CD4-positive, alpha-beta T cell treated with Interleukin-4 for 4 hours (primary cell): ENCODE results near the gene PTGIS.
A peak's percentile ranks its signal among the peaks of the same experiment; 100 is the strongest.

Source experiments
- DNase-seq: peaks from one replicate; pipeline ENCODE4 v3.0.0-alpha.2; 2020

The PTGIS gene

DNA sequence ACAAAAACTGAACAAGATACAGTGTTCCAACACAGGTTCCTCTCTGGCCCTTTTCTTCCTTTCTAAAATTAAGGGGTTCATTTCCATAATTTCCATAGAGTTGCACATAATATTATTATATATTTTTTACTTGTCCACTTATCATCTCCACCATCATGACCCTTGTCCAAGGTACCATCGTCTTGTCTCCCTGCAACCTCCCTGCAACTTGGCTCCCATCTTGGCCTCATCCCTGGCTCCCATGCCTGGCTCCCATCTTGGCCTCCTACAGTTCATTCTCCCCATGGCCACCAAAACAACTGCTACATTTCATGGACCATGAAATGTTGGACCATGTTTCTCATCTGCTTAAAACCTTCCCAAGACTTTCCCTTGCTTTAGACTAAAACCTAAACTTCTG lies 82.4 kb downstream of the PTGIS start:
- no peak for DNase-seq

DNA sequence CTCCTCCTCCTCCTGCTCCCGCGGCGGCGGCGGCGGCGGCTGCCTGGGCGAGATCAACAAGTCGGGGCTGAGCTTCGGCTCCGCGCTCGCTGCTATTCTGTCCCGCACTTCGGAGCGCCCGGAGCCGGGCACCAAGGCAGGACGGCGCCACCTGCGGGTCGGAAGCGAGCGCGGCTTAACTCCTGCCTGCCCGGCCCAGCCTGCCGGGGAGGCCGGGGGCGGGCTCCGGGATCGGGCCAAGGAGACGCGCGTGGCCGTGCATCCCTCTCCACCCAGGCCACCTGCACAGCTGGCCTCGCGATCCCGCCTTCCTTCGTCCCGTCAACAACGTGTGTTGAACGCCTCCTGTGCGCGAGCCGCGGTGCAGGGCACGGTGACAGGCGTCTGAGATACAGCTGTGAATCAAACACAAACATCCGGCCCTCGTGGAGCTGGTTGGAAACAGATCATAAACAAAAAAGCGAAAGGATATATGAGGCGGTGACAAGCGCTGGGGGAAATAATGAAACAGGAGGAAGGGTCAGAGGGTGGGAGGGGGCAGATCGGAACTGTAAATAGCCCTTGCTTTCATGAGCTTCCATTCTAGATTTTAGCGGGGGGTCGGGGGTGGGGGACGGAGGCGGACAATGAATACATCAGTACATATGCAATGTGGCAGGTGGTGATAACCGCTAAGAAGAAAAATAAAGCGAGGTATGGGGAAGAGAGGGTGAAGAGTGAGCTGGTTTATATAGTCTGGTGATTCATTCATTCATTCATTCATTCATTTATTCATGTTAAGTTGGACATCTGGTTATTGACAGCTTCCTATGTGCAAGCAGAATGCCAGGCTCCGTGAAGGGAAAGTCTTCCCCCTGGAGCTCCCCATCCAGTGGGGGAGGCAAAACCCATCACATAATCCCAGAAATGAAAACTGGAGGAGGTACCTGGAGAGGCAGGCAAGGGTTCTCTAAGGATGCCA lies 83.5 kb downstream of the PTGIS start:
- DNase-seq: peak; percentile 21

DNA sequence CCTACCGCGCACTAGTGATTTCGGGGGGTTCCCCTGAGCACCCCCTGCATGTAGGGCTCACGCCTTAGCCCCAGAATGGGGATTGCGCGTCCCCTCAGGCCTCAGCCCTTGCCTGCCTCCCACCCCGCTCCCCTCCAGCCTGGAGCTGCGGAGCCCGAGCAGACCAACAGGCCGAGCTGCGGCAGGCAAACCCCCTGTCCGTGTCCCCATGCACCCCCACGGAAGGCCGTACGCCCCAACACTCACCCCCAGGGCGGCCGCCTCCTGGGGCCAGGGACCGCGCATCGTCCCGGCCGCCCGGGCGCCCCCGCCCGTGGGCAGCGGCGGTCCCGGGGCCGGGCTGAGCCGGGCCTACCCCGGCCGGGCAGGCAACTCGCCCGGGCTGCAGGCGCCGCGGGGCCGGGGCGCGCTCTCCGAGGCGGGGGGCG lies 84.2 kb downstream of the PTGIS start:
- DNase-seq: no peak

DNA sequence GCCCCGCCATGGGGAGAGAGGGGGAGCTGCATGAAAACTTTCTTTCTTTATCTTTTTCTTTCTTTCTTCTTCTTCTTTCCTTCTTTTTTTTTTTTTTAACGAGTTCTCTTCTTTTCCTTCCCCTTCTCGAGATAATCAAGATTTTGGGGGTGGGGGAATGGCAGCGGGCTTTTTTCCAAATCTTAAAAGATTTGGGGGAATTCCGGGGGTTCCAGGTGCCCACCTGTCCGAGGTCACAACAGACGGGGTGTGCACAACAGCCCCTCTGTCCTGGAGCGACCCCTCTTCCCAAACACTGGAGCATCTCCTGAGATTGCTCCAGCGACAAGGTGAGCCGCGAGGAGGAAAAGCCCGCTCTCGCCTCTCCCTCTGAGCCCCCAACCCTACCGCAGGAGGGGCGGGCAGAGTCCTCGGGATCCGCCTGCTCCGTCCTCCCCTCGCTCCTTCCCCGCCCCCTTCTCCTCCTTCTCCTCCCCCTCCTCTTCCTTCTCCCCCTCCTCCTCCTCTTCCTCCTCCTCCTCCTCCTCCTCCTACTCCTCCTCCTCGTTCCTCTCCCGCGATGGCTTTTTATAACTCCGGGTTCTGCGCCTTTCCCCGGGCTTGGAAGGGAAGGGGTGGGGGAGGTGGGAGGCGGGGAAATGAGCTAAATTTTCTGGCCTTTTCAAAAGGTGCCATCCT lies 84.8 kb downstream of the PTGIS start:
- DNase-seq: no peak

DNA sequence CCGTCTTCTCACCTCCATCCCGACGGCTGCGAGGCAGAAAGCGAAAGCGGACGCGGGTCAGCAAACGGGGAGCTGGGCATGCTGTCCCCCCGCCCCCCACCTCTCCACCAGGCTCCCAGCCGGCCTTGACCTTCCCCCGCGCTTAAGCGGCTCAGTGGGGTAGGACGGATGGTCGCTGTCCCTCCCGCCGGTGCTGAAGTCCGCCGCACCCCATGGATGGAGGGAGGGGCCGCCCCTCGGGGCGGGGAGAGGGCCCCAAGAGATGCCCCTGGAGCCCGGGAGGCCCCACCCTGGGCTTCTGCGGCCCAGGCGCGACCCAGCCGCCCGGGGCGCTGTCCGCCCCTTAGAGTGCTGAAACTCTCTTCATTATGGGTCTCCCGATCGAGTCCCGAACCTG lies 85.3 kb downstream of the PTGIS start, which contains the start of gene KCNB1:
TSS of gene KCNB1 (minus strand) at position 48 of the 397 bp plus-strand sequence. CDS start 188 bp downstream, outside the sequence.
- no peak for DNase-seq

DNA sequence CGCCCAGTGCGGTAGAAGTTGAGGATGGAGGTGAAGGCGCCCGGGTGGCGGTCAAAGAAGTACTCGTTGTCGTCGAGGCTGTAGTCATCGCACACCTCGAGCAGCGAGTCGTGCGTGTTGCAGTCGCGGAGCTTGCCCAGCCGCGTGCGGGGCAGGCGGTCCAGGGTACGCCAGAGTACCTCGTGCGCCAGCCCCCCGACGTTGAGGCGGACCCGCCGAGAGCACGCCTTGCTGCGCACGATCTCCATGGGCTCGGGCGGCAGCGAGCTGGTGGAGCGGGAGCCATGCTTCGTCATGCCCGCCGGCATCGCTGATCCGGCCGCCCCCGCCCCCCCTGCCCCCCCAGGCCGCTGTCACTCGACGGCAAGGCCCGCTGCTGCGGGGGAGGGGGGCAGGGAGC lies 85.8 kb downstream of the PTGIS start:
- DNase-seq: no peak

DNA sequence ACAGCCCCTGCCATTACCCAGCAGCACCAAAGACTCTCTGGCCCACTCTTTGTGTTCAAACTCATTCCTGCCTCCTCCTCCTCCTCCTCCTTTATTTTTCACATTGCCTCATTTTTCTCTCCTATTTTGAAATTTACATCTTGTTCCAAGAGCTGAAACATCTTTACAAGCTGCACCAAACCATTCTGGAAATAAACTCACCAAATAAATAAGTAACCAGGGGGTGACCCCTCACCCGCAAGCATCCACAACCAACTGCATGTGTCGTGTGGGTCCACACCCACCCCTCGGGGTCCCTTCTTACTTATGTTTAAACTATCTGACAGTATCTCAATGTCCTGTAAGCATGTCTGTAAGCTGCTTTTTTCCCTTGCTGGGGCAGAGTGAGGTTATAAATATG lies 86.8 kb downstream of the PTGIS start:
- no peak for DNase-seq

DNA sequence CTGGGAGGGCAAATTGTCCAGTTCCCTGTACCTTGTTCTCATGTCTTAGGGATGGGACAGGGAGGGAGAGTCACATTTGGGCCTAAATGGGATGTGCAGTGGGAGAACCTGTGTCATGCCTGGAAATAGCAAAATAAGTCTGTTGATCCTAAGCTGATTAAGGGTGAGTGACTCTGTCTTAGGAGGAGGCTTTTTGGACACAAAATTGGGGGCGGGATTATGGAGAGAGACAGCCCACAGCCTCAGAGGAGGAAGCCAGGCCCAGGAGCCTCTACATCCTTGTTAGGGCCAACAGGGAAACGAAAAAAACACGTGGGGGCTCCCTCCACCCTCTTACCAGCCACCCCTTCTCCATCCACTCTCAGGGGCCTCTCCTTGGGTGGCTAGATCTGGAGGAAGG lies 87.7 kb downstream of the PTGIS start:
- DNase-seq: no peak

DNA sequence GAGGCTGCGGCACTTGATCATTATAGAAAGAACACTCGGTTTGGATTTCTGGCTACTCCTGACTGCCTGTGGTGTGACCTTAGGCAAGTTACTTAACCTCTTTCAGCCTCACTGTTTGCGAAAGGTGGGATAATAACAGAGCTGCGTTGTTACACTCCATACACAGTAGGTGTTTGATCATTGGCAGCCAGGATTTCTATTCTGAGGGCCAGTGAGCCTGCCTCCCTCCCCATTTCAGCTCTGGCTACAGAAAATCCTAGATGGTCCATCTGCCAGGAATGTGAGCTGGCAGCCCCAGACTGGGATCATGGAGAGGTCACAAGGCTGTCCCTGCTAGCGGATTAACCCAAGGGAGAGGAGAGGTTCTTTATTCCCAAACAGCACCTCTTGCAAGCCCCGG lies 88.2 kb downstream of the PTGIS start:
- DNase-seq: no peak

DNA sequence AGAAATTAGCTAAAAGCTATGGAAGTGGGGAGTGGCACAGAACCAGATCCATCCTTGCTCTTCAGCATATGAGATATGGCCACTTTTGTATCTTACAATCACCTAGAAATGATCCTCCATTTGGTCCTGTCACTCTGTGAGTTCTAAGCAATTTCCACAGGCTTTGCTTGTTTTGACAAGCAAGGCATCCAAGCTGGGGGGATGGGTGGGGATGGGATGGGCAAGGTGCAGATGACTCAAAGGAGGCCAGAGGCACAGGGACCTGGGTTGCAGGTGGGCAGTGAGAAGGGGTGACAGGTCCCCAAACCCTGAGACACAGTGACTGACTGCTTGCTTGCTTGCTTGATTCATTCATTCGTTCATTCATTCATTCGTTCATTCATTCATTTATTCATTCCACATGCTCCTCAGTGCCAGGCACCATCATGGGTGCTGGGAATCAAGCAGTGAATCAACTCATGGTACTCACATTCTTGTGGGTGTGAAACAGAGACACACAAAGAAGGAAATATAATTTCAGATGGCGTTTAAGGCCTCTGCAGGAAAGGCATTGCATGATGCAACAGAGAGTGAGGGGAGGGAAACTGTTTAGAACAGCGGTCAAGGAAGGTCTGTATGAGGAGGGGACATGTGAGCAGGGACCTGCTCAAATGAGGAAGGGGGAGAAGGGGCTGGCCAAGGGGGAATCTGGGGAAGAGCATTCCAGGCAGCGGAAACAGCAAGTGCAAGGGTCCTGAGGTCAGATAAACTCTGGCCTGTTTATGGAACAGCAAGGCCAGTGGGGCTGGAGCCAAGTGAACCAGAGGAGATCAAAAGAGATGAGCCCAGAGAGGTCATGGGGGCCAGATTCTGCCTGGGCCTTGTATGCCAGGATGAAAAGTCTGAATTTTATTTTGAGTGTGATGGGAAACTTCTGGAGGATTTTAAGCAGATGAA lies 88.9 kb downstream of the PTGIS start:
- DNase-seq: no peak

DNA sequence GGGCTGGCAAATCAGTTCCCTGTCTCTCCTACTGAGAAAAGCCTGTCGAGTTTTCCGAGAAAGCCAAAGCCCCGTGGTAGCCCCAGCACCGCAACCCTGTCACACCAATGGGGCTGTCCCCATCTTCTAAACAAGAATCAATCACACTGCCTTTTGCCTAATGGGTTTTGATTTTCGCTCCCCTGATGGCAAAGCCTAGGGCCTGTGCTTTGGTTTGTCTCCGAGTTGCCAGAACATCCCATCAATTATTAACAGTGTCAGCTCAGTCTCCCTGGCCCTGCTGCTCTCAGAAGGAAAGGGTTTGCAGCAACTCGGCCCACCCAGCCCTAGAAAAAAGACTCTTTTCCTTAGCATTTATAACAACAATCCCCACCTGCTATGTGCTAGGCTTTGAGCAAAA lies 89.7 kb downstream of the PTGIS start:
- no peak for DNase-seq

DNA sequence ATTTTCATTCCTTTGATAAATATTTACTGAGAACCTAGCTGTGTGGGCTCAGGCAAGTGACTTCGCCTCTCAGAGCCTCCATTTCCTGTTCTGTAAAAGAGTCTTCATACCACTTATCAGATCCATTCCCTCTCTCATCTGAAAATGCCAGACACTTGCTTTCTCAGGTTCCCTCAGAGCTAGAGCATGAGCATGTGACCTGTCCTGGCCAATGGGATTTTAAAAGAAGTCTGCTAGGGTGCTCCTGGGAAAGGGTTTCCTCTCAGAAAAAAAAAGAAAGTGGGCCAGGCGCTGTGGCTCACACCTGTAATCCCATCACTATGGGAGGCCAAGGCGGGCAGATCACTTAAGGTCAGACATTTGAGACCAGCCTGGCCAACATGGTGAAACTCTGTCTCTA lies 90.7 kb downstream of the PTGIS start:
- DNase-seq: no peak

DNA sequence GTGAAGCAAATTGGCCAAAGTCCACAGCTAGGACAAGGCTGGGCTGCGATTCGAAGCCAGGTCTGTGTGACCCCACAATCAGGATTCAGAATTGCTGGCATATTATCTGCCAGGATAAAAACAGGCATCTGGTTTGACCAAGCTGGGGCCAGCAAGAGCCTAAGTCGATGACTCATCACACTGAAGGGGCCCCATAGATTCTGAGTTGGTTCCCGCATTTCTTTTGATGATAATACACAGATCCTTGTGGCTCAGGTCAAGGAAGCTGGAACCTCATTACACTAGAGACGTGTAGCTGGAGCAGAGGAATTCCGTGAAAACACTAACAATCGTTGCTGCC lies 92.0 kb downstream of the PTGIS start:
- DNase-seq: no peak

DNA sequence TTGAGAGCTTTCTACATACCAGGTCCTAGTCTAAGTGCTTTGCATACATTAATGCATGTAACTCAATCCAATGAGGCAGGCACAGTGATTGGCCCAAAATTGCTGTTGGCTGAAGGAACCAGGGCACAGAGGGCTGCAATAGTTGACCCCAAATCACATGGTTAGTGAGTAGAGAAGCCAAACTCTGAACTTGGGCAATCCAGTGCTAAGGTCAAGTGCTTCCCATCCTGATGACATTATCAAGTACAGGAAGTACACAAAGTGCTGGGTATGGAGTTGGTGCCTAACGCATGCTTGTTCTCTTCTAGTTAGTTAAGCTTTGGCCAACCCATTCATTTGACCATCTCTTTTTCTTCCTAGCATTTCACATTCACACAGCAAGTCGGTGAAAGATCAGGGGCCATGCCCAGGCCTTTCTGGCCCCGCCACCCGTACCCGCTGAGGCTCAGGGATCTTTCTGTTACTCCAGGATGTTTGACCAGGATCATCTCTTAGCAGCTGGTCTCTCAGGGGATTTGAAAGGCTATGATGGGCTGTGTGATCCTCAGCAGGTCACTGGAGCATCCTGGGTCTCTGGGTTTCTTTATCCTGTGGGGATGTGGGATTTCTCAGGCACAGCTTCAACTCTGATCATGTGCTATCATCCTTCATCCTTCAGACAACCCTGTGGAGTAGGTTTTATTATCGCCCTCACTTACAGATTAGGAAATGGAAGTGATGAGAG lies 92.5 kb downstream of the PTGIS start:
- no peak for DNase-seq

DNA sequence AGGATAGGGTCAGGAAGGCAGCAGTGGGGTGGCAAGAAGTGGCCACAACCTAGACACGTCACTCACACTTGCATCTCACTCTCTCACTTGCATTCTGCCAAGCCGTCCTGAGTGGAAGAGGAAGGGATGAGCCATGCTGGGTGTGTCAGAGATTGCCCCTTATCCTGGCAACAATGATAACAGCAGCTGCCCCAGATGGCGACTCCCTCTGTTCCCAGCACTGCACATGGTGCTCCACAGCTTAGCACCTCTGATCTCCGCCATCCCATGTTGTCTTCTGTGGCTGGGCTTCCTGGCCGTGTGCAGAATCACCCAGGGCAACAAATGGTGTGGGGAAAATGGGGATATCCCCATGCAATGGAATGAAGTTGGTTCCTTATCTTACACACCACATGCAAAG lies 96.5 kb downstream of the PTGIS start:
- no peak for DNase-seq

DNA sequence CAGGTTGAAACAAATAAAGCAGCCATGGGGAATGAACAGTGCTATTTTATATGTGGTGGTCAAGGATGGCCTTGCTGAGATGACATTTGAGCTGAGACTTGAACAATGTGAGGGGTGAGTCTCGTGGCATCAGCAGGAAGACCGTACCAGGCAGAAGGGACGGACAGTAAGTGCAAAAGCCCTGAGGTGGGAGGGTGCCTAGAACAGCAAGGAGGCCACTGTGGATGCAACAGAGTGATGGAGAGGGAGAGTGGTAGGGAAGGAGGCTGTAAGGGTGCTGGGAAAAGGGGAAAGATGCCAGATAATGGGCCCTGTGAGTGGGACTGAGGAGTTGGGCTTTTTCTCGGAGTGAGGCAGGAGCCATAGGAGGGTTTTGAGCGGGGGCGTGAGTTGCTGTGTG lies 97.0 kb downstream of the PTGIS start:
- no peak for DNase-seq

DNA sequence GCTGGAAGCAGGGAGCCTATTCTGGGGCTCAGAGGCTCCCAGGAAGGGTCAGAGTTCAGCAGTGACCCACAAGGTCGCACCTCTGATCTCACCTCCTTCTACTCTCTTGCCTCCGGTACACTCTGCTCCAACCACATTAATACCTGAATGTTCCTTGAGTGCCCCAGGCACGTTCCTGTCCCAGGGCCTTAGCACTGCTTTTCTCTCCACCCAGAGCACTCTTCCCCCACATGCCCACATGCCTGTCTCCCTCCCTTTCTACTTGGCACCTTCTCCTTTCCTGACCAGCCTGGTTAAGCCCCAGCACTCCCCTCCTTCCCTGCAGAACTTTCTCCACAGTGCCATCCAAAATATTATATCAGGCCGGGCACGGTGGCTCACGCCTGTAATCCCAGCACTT lies 98.9 kb downstream of the PTGIS start:
- DNase-seq: no peak

DNA sequence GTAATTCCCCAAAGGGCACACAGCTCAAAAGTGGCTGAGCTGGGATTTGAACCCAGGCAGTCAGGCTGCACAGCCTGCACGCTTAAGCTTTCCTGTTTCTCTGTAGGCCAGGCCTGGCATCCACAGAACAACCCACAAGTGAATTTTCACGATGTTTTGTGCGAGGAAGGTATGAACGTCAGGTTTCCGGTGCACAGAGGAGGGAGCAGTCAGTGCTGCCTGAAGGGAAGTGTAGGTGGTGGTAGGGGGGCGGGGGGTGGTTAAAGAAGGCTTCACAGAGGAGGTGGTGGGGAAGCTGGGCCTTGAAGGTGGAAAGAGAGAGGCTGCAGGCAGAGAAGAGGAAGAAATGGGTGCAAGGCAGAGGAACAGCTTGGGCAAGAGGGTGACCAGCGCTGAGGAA lies 99.5 kb downstream of the PTGIS start:
- no peak for DNase-seq

DNA sequence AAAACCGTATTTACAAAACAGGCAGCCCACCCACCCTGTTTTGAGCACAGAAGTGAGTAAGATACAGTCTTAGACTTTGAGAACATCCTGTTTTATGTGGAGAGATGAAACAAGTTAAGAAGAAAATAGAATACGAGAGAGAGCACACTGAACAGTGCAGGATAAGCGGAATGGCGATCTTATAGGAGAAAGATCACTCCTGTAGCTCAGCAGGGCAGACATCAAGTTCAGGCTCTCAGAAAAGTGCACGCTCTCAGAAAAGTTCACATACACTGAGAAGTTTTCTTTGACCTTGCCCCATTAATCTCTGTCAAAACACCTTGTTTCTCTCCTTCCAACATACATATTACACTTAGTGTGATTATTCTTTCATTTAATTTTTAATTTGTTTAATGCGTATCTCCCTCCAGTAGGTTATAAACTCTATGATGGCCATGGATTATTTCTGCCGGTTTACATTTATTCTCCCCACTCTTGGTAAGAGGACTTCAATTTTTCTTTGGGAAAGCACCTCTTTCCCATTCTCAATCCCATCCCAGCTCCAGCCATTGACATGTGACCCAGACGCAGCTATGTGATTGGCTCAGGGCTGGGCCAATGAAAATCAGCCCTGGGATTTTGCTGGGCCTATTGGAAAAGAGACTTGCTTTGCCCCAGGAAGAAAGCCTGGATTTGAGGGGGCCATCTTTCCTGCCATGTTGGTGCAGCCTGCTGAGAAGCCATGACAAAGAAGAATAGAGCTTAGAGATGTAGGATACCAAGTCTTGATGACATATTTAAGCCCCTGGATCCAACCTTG lies 101.6 kb downstream of the PTGIS start:
- DNase-seq: no peak

DNA sequence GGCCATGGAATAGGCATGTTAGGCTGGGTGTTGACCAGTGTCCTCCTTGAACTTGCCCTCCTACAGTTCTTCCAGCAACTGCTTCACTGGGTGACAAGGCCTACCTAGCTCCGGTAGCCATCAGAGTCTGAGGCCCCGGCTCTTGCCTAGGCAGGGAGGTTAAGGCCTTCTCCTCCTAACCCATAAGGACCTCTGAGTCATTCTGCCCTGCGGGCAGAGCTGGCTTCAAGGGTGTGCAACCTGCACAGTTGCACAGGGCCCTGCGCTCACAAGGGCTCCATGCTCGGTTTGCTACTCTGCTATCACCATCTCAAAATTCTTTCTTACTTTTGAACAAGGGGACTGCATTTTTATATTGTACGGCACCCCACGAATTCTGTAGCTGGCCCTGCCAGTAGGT lies 103.4 kb downstream of the PTGIS start:
- no peak for DNase-seq

DNA sequence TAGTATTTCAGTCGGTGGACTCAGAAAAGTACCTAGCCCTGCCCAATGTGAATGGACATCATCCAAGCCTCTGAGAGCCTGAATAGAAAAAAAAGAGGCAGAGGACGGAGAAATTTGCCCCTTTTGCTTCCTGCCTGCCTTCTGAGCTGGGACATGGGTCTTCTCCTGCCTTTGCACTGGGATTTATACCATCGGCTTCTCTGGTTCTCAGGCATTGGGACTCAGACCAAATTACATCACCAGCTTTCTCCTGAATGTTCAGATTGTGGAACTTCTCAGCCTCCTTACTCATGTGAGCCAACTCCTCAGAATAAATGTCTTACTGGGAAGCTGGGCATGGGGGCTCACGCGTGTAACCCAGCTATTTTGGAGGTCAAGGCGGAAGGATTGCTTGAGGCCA lies 105.3 kb downstream of the PTGIS start:
- DNase-seq: no peak
